ENCODE measurements around the gene CABP4. TPM values are rescaled to one million over a fixed set of nuclear protein-coding genes. Genes with fewer than 3 reads are reported as not detected.

CABP4 gene
- total and polyA plus RNA-seq, 2 donors (not counting 1 experiment from before 2014, with no cell fraction given), result 3.2 to 5.2 TPM

DNA sequence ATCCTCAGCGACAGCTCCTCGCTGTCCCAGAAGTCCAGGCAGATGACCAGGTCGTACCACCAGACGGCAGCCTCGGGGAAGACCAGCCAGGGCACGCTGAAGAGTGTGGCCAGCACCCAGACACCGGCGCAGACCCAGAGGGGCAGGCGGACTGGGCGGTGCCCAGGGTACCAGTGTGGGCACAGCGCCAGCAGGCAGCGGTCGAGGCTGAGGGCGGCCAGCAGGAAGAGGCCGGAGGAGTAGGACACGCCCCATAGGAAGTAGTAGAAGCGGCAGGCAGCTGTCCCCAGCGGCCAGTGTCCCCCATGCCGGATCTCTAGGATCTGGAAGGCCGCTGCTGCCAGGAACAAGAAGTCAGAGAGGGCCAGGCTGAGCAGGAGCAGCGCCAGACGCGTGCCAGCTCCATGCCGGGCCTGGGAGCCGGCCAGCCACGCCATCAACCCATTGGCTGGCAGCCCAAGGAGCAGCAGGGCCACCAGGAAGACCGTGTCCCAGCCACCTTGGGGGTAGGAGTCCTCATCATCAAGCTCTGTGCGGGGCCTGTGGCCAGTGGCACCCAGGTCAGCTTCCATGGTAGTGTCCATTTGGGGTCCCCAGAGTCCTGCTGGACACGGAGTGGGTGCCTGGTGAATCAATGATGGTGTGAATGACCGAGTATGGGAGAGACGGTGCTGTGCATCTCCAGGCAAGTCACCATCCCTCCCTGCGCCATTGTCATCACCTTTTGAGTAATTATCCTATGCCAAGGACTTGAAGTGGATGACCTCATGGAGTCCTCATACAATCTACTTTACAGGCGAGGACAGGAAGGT lies 2.8 kb upstream of the CABP4 start, which contains the start of gene GPR152:
Gene GPR152, minus strand, starts transcription at position 589 of the 812 bp plus-strand sequence. Its CDS starts 5 bp downstream, at position 584.
- Mint-ChIP-seq H3K27ac (peak within 1 kb of the TSS; percentile 81), H3K4me1 (peaks cover 44% of the 10 kb centered on the region), H3K4me3 (no peak within 1 kb of the TSS), H3K27me3 (no peaks in the 10 kb centered on the region), H3K9me3 (ENCODE audit: insufficient read depth) (no peaks in the 10 kb centered on the region)
- Histone ChIP-seq H2AFZ (ENCODE audit: insufficient read depth, low read depth, low read length, poor library complexity, severe bottlenecking) (no peak within 1 kb of the TSS), H3K9ac (ENCODE audit: low read length) (no peak within 1 kb of the TSS), H4K20me1 (ENCODE audit: control insufficient read depth, insufficient read depth, low read length, poor library complexity, severe bottlenecking) (no peaks in the 10 kb centered on the region), H3K4me1 (ENCODE audit: control insufficient read depth in 2 of 2, insufficient read depth in 2 of 2, low read length in 2 of 2) (peaks cover 48 to 86% of the 10 kb centered on the region in 2 donors), H3K36me3 (replicated peaks in 1 of 2; ENCODE audit: control extremely low read depth in 1 of 2, control insufficient read depth in 1 of 2, extremely low read depth in 1 of 2, insufficient read depth in 2 of 2, low read length in 1 of 2) (no peaks in the 10 kb centered on the region), H3K9me3 (ENCODE audit: control extremely low read depth in 1 of 3, control insufficient read depth in 2 of 3, insufficient read depth in 1 of 3, low read length in 2 of 3) (no peaks in the 10 kb centered on the region), H3K27ac (ENCODE audit: low read length in 2 of 2) (no peak within 1 kb of the TSS), H3K27me3 (replicated peaks in 1 of 4; ENCODE audit: control extremely low read depth in 1 of 4, control insufficient read depth in 3 of 4, insufficient read depth in 4 of 4, low read length in 3 of 4) (no peaks in the 10 kb centered on the region), H3K4me3 (ENCODE audit: control extremely low read depth in 1 of 5, extremely low read depth in 1 of 5, insufficient read depth in 1 of 5, low read depth in 2 of 5, low read length in 4 of 5) (no peak within 1 kb of the TSS), H3K79me2 (ENCODE audit: control insufficient read depth, insufficient read depth, low read length) (peaks cover 69% of the 10 kb centered on the region), H3K4me2 (replicated peaks; ENCODE audit: low read depth, low read length, poor library complexity, severe bottlenecking) (no peak within 1 kb of the TSS)
- intact Hi-C loops (cut with micrococcal nuclease), result no loop called here
- DNase-seq (no peak), ATAC-seq (ENCODE audit: low read depth) (no peak)
- ChIA-PET CTCF (interaction anchor here (0.6 to 1.5 kb wide), 3 partner anchors 15 to 131 kb away, joined by 3 to 4 read pairs (median 3); partner anchors contain the start of gene PTPRCAP), POLR2A (interaction anchor here (0.6 to 9.6 kb wide), 6 partner anchors 7 to 61 kb away, joined by 3 to 110 read pairs (median 4); partner anchors contain the start of genes PTPRCAP, RAD9A and TMEM134)
- WGBS (ENCODE audit: insufficient coverage), result 94% methylated on average over 30 of the region's 33 CpGs
- TF ChIP-seq CTCF (IDR thresholded peaks at IDR 0.05) (no peak), EZH2 (IDR thresholded peaks at IDR 0.05; ENCODE audit: borderline replicate concordance, insufficient read depth, low read depth, low read length, poor library complexity, severe bottlenecking) (no peak)

Data from B cell (primary cell).